OCI-LY7 (cell line): ENCODE results near the gene SH3TC1. TPM values are rescaled to one million over a fixed set of nuclear protein-coding genes. Genes with fewer than 3 reads are reported as not detected.

Experiments used
- BruUV-seq: library from RNA; stranded (reverse); fragments of 400-500 nt; replicated peaks from 2 replicates; lab custom pipeline; 2021; lab: Mats Ljungman, UMichigan
- CTCF ChIA-PET: fragments of 300-600 bp; sonication (Branson Sonifier 250); formaldehyde crosslinking; loops from one replicate; lab custom pipeline; 2022; ENCODE audit warnings: antibody characterized with exemption; ENCODE audit not compliant: unreplicated experiment; lab: Charles Lee
- POLR2A ChIA-PET: fragments of 300-600 bp; sonication (Branson Sonifier 250); formaldehyde crosslinking; loops from one replicate; lab custom pipeline; 2022; ENCODE audit warnings: antibody characterized with exemption; lab: Charles Lee
- DNase-seq: peaks from one replicate; pipeline ENCODE4 v3.0.0-alpha.2; 2015; ENCODE audit warnings: low spot score
- H2AFZ ChIP-seq: fragments of 200-600 bp; sonication (generic), shearing (Covaris generic); 2 replicates; pipeline ENCODE4 v1.6.1; 2014; ENCODE audit warnings: mild to moderate bottlenecking, antibody characterized with exemption, low read length, moderate library complexity
- H3K27ac ChIP-seq: fragments of 200-600 bp; sonication (generic); 2 replicates; pipeline ENCODE4 v1.5.1; 2014; ENCODE audit warnings: mixed run types, low read depth, mild to moderate bottlenecking, moderate library complexity, low read length, inconsistent platforms; ENCODE audit not compliant: poor library complexity, severe bottlenecking
- H3K36me3 ChIP-seq: fragments of 200-600 bp; sonication (generic); 2 replicates; pipeline ENCODE4 v1.6.1; 2014; ENCODE audit warnings: mild to moderate bottlenecking, antibody characterized with exemption, low read length, moderate library complexity, mixed read lengths; ENCODE audit not compliant: insufficient read depth
- H3K4me1 ChIP-seq: fragments of 200-600 bp; sonication (generic); 2 replicates; pipeline ENCODE4 v1.5.1; 2014; ENCODE audit warnings: mild to moderate bottlenecking, low read length; ENCODE audit not compliant: insufficient read depth, poor library complexity, severe bottlenecking
- H3K4me2 ChIP-seq: fragments of 200-600 bp; sonication (generic); 2 replicates; pipeline ENCODE4 v1.6.1; 2014; ENCODE audit warnings: mild to moderate bottlenecking, low read length
- H3K4me3 ChIP-seq: fragments of 200-600 bp; sonication (generic); 2 replicates; pipeline ENCODE4 v1.5.1; 2014; ENCODE audit warnings: mild to moderate bottlenecking, low read depth, low read length; ENCODE audit not compliant: poor library complexity, severe bottlenecking
- H3K79me2 ChIP-seq: fragments of 200-600 bp; sonication (generic); 2 replicates; pipeline ENCODE4 v1.6.1; 2016; ENCODE audit warnings: low read depth, mild to moderate bottlenecking, low read length, moderate library complexity, mixed read lengths; ENCODE audit not compliant: insufficient read depth
- H3K9me2 ChIP-seq: fragments of 200-600 bp; sonication (generic); 2 replicates; pipeline ENCODE4 v1.6.1; 2016; ENCODE audit warnings: mild to moderate bottlenecking, low read length, mixed read lengths; ENCODE audit not compliant: insufficient read depth
- H3K9me3 ChIP-seq: fragments of 200-600 bp; sonication (generic); 2 replicates; pipeline ENCODE4 v1.6.1; 2014; ENCODE audit warnings: mild to moderate bottlenecking, mixed run types, low read length, mixed read lengths
- H4K20me1 ChIP-seq: fragments of 200-600 bp; sonication (generic); 2 replicates; pipeline ENCODE4 v1.6.1; 2014; ENCODE audit warnings: mild to moderate bottlenecking, antibody characterized with exemption, low read length, moderate library complexity, mixed read lengths; ENCODE audit not compliant: insufficient read depth
- CTCF ChIP-seq: fragments of 200-600 bp; sonication (generic); conservative IDR thresholded peaks from 2 replicates; pipeline ENCODE4 v1.5.1; 2014; ENCODE audit warnings: mild to moderate bottlenecking, antibody characterized with exemption, low read length, moderate library complexity, mixed read lengths
- EZH2phosphoT487 ChIP-seq: fragments of 200-600 bp; sonication (generic); IDR thresholded peaks from 2 replicates; pipeline ENCODE4 v1.6.1; 2018; ENCODE audit warnings: low read depth, borderline replicate concordance, mild to moderate bottlenecking, mixed run types, antibody characterized with exemption, low read length, moderate library complexity, mixed read lengths
- intact Hi-C: fragments of 100-400 bp; cut with micrococcal nuclease; formaldehyde crosslinking; loops from one replicate; pipeline ENCODE4 v1.10.0; 2022; ENCODE audit not compliant: unreplicated experiment
- total RNA-seq, 2 experiments: library from RNA; depleted of rRNA in 1 of 2; stranded (reverse); fragments of >200 nt in 1 of 2; shearing (Covaris generic) in 1 of 2; gene quantifications; 2 replicates each; pipeline ENCODE4 v1.2.3, GENCODE V29; 2014 to 2022

Gene SH3TC1
- total RNA-seq, 2 experiments from 2014 or later, result 17.5 to 42.4 TPM

- Histone ChIP-seq H3K36me3 (no peaks in the 10 kb centered on the region), H3K4me1 (peaks cover 29% of the 10 kb centered on the region), H4K20me1 (no peaks in the 10 kb centered on the region), H3K79me2 (no peaks in the 10 kb centered on the region), H3K4me2 (no peak overlapping the region), H3K9me3 (peaks cover 9% of the 10 kb centered on the region), H2AFZ (no peak overlapping the region), H3K27ac (no peak overlapping the region), H3K9me2 (no peaks in the 10 kb centered on the region), H3K4me3 (no peak overlapping the region)
- BruUV-seq, result no TSS peak
- ChIA-PET CTCF (no interaction called here), POLR2A (no interaction called here)
- intact Hi-C loops, result no loop called here
- no peak for DNase-seq
- TF ChIP-seq EZH2phosphoT487 (no peak), CTCF (no peak)
These were observed 34.4 kb upstream of the SH3TC1 start for GRCh38 chr4:8164687-8165086.

- Histone ChIP-seq H2AFZ (no peak overlapping the region), H3K4me2 (no peak overlapping the region), H3K27ac (no peak overlapping the region), H4K20me1 (no peaks in the 10 kb centered on the region), H3K4me3 (no peak overlapping the region), H3K36me3 (no peaks in the 10 kb centered on the region), H3K9me2 (no peaks in the 10 kb centered on the region), H3K79me2 (no peaks in the 10 kb centered on the region), H3K9me3 (peaks cover 9% of the 10 kb centered on the region), H3K4me1 (peaks cover 28% of the 10 kb centered on the region)
- CTCF ChIA-PET, result no interaction called here
- BruUV-seq, result no TSS peak
- no peak for DNase-seq
- POLR2A ChIA-PET, result interaction anchor here (1.0 kb wide), 1 partner anchor 49 kb away, joined by 3 read pairs; no protein-coding TSS in a partner anchor
- intact Hi-C loops, result no loop called here
- TF ChIP-seq EZH2phosphoT487 (no peak), CTCF (no peak)
These were observed 33.7 kb upstream of the SH3TC1 start for GRCh38 chr4:8165374-8165896.

- Histone ChIP-seq H3K4me2 (no peak overlapping the region), H2AFZ (no peak overlapping the region), H3K27ac (no peak overlapping the region), H3K79me2 (no peaks in the 10 kb centered on the region), H3K9me2 (no peaks in the 10 kb centered on the region), H3K4me1 (peaks cover 20% of the 10 kb centered on the region), H3K36me3 (no peaks in the 10 kb centered on the region), H4K20me1 (no peaks in the 10 kb centered on the region), H3K9me3 (peaks cover 9% of the 10 kb centered on the region), H3K4me3 (no peak overlapping the region)
- DNase-seq, result no peak
- intact Hi-C loops, result no loop called here
- ChIA-PET CTCF (no interaction called here), POLR2A (no interaction called here)
- no peak for TF ChIP-seq EZH2phosphoT487
- no TSS peak for BruUV-seq
These were observed 31.8 kb upstream of the SH3TC1 start for GRCh38 chr4:8167291-8167690.
